Fibroblast of the aortic adventitia (primary cell): ENCODE measurements around the gene TNRC6A. TPM values are rescaled to one million over a fixed set of nuclear protein-coding genes. Genes with fewer than 3 reads are reported as not detected.
"Not testable (repeated sequence)": the region's sequence is repeated elsewhere in the genome, so short reads cannot be mapped to it uniquely, and the experiment has no call there.

ENCODE experiments used
- DNase-seq: peaks from one replicate; pipeline ENCODE4 v3.0.0-alpha.2; 2010; ENCODE audit warnings: low read depth
- H3K4me3 ChIP-seq: 2 replicates; pipeline ENCODE4 v1.5.1; 2011; ENCODE audit warnings: low read depth, mild to moderate bottlenecking, control low read depth, low read length, moderate library complexity
- CTCF ChIP-seq: IDR thresholded peaks from 2 replicates; pipeline ENCODE4 v1.5.1; 2011; ENCODE audit warnings: mild to moderate bottlenecking, low read length, control low read depth, inconsistent platforms; ENCODE audit not compliant: insufficient read depth
- total RNA-seq: library from RNA; depleted of rRNA; stranded (reverse); fragments of >200 nt; gene quantifications from 2 replicates; pipeline ENCODE4 v1.2.3, GENCODE V29; 2012; ENCODE audit warnings: low replicate concordance

Gene TNRC6A
- total RNA-seq, 1 donor, result 32.2 TPM

GRCh38 chr16:24852281-24852721 is 122.8 kb downstream of the TNRC6A start:
- DNase-seq, result no peak
- H3K4me3 ChIP-seq, result no peak overlapping the region
- no peak for TF ChIP-seq CTCF

DNA sequence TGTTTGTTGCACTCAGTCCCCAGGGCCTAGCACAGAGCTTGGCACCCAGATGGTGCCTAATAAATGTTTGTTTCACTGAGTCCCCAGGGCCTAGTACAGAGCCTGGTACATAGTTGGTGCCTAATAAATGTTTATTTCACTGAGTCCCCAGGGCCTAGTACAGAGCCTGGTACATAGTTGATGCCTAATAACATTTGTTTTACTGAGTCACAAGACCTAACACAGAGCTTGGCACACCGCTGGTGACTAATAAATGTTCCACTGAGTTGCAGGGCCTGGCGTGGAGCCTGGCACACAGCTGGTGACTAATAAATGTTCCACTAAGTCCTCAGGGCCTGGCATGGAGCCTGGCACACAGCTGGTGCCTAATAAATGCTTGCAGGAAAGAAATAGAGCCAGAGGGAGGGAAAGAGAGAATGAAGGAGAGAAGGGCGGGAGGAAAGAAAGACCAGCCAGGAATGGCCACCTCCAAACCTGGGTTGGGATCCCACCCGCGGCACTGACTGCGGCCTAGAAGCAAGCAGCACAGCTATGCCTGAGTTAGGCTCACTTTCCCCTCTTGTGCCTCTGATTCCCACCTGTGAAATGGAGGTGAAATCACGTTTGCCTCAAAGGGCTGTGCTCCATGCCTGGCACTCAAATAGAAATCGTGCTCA is 123.8 kb downstream of the TNRC6A start:
- TF ChIP-seq CTCF, result no peak
- peak; percentile 22 for DNase-seq
- H3K4me3 ChIP-seq, result no peak overlapping the region

- no peak overlapping the region for H3K4me3 ChIP-seq
- DNase-seq, result peak; percentile 66
- TF ChIP-seq CTCF, result no peak
These were observed 124.4 kb downstream of the TNRC6A start for GRCh38 chr16:24853830-24854229.

DNA sequence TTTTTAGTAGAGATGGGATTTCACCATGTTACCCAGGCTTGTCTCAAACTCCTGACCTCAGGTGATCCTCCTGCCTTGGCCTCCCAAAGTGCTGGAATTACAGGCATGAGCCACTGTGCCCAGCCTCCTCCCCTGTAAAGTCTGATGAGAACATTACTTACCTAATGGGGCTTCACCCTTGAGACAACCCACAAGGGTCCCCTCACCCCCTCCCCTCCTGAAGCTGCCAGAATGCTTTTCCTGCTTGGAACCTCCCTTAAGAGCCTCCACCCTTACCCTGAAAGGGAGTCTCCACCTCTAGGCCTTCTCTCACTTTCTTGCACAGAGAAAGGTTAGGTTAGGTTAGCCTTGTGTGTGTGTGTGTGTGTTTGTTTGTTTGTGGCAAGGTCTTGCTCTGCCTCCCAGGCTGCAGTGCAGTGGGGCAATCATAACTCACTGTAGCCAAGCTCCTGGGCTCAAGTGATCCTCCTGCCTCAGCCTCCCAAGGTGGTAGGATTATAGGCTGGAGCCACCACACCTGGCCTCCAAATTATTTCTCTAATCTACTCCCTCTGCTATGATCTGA is 125.2 kb downstream of the TNRC6A start:
- H3K4me3 ChIP-seq, result no peak overlapping the region
- no peak for DNase-seq
- TF ChIP-seq CTCF, result no peak

GRCh38 chr16:24855678-24856077 is 126.2 kb downstream of the TNRC6A start:
- TF ChIP-seq CTCF, result no peak
- no peak for DNase-seq
- no peak overlapping the region for H3K4me3 ChIP-seq

- H3K4me3 ChIP-seq, DNase-seq: not testable (repeated sequence)
These were observed 127.4 kb downstream of the TNRC6A start for GRCh38 chr16:24856871-24857270.

- H3K4me3 ChIP-seq, result no peak overlapping the region
- peak; percentile 58 for DNase-seq
- TF ChIP-seq CTCF, result no peak
These were observed 129.0 kb downstream of the TNRC6A start for GRCh38 chr16:24858219-24859041.
